HT1080 (cell line): ENCODE measurements around the gene SORBS1. TPM values are rescaled to one million over a fixed set of nuclear protein-coding genes. Genes with fewer than 3 reads are reported as not detected.

ENCODE experiments used
- DNase-seq: peaks from one replicate; pipeline ENCODE4 v3.0.0-alpha.2; 2015; ENCODE audit warnings: low read depth
- total RNA-seq: library from RNA; depleted of rRNA; stranded (reverse); fragments of >200 nt; shearing (Covaris generic); gene quantifications from 2 replicates; pipeline ENCODE4 v1.2.3, GENCODE V29; 2014

SORBS1 gene
- total RNA-seq, 1 experiment from 2014 or later = 0.76 TPM

- no peak for DNase-seq
Measured at GRCh38 chr10:95392681-95393164, 168.4 kb downstream of the SORBS1 start.

- DNase-seq = no peak
Measured at GRCh38 chr10:95392217-95392584, 169.0 kb downstream of the SORBS1 start.

GRCh38 chr10:95391581-95392216 is 169.5 kb downstream of the SORBS1 start:
- peak; percentile 45 for DNase-seq

GRCh38 chr10:95391164-95391563 is 170.0 kb downstream of the SORBS1 start:
- DNase-seq = no peak

GRCh38 chr10:95389982-95390381 is 171.2 kb downstream of the SORBS1 start:
- DNase-seq = no peak

GRCh38 chr10:95389176-95389575 is 172.0 kb downstream of the SORBS1 start:
- no peak for DNase-seq

- DNase-seq = no peak
Measured at GRCh38 chr10:95388539-95388938, 172.6 kb downstream of the SORBS1 start.

- no peak for DNase-seq
Measured at GRCh38 chr10:95388109-95388471, 173.1 kb downstream of the SORBS1 start.

- no peak for DNase-seq
Measured at GRCh38 chr10:95384011-95384704, 177.0 kb downstream of the SORBS1 start.

- DNase-seq = no peak
Measured at GRCh38 chr10:95382596-95382995, 178.6 kb downstream of the SORBS1 start.

GRCh38 chr10:95382174-95382573 is 179.0 kb downstream of the SORBS1 start:
- no peak for DNase-seq

GRCh38 chr10:95377950-95378349 is 183.2 kb downstream of the SORBS1 start:
- no peak for DNase-seq

- no peak for DNase-seq
Measured at GRCh38 chr10:95375418-95375817, 185.8 kb downstream of the SORBS1 start.

GRCh38 chr10:95374597-95375209 is 186.5 kb downstream of the SORBS1 start:
- peak; percentile 71 for DNase-seq

- DNase-seq = no peak
Measured at GRCh38 chr10:95373660-95374059, 187.5 kb downstream of the SORBS1 start.

- no peak for DNase-seq
Measured at GRCh38 chr10:95364342-95364741, 196.8 kb downstream of the SORBS1 start.

GRCh38 chr10:95363303-95363912 is 197.8 kb downstream of the SORBS1 start:
- DNase-seq = peak; percentile 54

- DNase-seq = no peak
Measured at GRCh38 chr10:95360122-95360714, 201.0 kb downstream of the SORBS1 start.

- no peak for DNase-seq
Measured at GRCh38 chr10:95359466-95359865, 201.7 kb downstream of the SORBS1 start.

GRCh38 chr10:95356190-95356955 is 204.8 kb downstream of the SORBS1 start:
- no peak for DNase-seq

- no peak for DNase-seq
Measured at GRCh38 chr10:95355301-95355700, 205.9 kb downstream of the SORBS1 start.
